Activated T-cell treated with anti-CD3 and anti-CD28 coated beads for 1 hour (primary cell): ENCODE results near the gene RABL2B.
A peak's percentile ranks its signal among the peaks of the same experiment; 100 is the strongest.
"Not testable (repeated sequence)": the region's sequence is repeated elsewhere in the genome, so short reads cannot be mapped to it uniquely, and the experiment has no call there.

Experiments
- DNase-seq: peaks from one replicate; pipeline ENCODE4 v3.0.0-alpha.2; 2020; ENCODE audit warnings: low read depth

Gene RABL2B

DNA sequence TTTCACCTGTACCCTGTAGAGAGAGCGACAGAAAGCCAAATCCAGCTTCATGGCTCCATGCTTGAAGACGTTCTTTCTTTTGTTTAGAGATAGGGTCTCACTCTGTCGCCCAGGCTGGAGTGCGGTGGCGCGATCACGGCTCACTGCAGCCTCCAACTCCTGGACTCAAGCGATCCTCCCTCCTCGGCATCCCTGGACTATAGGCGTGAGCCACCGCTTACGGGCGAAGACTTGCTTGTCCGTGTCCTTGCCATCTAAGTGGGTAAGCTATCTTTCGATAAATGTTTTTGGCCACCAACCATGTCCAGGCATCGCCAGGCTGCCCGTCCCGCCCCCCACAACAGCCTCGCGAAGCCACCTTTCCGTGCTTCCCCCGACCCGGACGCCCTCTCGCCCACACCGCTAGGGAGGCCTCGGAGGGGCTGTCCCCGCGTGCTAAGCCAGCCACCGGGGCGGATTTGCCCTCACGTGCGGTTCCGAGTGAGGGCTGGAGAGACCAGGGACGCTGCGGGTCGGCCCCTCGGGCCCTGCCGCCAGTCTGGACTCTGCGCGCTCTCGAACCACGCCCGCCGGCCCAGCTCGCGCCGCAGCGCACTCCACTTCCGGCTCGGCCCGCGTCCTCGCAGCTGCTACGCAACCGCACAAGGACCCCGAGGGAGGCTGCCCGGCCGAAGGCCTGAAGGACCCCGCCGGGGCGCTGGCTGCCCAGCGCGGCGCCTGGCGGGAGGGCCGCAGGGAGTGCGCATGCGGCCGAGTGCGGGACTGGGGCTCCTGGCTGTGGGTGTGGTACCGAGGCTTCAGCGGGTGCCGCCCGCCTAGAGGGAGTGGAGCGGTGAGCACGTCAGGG lies at the start of gene RABL2B:
RABL2B (minus strand) TSS at position 604 of the 847 bp plus-strand sequence. CDS start 1,342 bp downstream, outside the sequence.
- peak; percentile 72 for DNase-seq

DNA sequence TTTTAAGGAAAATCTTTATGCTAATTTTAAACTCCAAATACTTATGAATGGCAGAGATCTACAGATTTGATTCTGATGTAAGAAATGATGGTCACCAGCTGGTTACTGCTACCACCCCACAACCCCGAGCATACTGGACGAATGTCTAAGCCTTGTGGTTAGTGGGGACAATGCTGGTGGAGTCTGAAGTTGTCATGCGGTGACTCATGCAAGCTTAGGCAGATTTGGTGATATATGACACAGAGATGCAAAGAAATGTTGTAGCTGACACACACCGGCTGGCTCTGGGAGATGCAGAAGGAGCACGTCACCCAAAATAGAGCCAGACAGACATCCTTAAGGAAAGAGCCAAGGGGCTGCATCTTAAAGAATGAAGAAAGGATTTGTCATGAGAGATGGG lies 3.5 kb upstream of the RABL2B start:
- not testable (repeated sequence) for DNase-seq

DNA sequence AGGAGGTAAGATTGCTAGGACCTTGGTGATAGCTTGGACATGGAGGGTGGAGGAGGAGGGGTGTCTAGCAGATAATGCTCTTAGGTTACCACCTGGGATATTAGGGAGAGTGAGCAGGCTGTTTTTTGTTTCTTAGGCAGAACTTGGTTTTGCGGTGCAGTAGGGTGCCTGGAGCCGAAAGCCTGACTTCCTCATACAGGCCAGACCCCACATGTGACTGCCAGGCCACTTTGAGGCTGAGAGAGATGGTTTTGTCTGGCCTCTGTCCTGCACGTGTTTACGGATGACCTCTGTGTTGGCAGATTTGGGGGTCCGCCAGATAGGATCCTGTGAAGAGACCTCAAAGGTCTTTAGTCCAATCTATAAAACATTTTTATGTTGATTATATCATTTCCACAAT lies 1.9 kb upstream of the RABL2B start:
- not testable (repeated sequence) for DNase-seq

DNA sequence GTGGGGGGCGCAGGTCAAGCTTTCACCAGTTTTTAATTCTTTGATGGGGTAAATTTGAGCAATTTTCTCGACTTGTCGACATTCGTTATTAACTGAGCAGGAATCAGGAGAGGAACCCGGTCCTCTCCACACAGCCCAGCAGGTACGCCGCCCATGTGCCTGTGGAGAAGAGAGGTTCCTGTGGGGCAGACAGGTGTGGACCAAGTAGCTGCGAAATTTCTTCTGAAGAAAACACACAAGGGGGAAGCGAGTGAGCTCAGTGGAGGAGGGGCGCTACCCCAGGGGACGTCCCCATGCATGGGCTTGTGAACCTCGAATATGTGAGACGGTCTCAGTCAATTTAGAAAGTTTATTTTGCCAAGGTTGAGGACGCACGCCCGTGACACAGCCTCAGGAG lies 442 bp upstream of the RABL2B start:
- not testable (repeated sequence) for DNase-seq

DNA sequence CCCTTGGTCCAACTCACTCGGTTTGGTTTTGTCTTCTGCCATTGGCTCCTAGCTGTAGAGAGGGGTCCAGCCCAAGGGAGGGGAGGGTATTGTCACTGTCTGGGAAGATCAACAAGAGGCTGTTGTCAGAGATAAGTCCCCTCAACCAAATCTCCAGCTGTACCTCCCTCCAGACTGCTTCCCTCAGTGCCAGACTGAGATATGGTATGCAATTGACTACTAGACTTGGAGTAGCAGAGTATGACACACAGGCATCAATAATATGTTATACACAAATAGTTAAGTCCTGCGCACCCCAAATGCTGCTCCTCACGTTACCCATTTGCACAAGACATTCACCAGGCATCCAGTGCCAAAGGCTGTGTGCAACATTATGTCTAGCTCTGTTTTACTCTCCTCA lies 1.2 kb downstream of the RABL2B start:
- DNase-seq: not testable (repeated sequence)

DNA sequence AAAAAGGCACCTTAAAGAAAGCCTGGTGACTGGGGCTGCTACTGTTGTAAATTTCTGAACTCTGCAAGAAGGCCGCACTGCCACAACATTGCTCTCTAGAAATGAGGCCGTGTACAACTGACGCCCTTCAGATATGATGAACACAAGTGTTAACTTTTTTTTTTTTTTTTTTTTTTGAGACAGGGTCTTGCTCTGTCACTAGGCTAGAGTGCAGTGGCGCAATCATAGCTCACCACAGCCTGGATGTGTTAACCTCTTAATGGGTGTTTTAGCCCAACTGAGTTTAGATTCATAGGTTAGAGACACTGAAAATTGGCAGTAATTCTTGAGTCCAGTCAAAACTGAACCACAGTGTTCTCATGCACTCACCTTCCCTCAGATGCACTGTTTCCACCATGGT lies 3.2 kb downstream of the RABL2B start:
- not testable (repeated sequence) for DNase-seq

DNA sequence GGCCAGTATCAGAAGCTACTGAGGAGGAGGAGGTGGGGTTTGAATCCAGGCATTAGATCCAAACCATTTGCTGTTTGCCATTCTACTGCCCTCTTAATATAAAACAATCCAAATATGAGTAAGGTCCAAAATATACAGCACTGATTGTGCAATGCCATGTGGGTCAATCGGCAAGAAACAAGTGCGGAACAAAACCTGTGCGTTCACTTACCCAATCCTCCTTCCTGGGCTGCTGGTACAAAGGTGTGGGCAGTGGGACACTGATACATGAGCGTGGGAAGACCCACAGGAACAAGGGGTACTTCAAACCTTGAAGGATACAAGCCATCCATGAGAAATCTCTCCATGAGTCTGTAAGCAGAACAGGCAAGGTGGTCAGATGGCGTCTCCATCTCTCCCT lies 5.8 kb downstream of the RABL2B start:
- not testable (repeated sequence) for DNase-seq

DNA sequence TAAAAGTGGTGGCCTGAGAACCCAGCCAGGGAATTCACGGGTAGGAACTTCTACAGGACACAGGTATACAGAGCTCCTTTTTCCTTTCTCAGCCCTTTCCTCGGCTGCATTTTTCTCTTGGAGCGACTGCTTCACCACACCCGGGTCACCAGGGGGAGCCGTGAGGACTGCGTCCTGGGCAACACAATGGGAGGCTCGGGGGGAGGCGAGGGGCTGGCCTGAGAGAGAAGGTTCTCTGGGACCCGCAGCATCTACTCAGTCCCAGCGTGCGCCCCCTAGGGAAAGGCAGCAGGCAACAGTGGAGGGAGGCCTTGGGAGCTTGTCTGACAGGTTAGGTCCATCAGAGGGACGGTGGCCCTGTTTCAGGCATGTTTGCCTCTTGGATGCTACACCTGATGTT lies 8.3 kb downstream of the RABL2B start:
- not testable (repeated sequence) for DNase-seq

DNA sequence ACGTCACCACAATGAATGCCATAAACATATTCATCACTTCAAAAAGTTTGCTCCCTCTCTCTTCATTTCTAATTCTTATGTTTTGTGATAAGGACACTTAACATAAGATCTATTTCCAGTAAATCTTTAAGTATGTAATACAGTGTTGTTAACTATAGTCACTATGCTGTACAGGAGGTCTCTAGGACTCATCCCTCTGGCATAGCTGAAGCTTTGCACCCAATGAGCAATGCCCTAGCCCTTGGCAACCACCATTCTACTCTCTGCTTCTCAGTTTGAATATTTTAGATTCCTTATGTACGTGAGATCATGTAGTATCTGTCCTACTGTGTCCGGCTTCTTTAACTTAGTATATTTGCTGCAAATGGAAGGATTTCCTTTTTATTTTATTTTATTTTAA lies 19.1 kb downstream of the RABL2B start:
- not testable (repeated sequence) for DNase-seq

DNA sequence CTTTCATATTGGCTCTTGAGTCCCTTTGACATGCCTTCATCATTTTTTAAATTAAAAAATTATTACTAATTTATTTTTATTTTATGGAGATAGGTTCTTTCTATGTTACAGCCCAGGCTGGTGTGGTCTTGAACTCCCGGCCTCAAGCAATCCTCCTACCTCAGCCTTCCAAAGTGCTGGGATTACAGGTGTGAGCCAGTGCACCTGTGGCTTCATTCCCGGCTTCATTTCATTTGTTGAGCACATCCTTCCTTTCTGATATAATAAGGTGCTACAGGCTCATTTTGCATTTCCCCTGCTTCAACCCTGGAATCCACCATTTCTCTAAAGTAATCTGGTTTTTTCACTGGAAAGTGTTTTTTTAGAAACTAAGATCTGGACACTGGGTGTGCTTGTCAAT lies 21.6 kb downstream of the RABL2B start:
- DNase-seq: not testable (repeated sequence)

DNA sequence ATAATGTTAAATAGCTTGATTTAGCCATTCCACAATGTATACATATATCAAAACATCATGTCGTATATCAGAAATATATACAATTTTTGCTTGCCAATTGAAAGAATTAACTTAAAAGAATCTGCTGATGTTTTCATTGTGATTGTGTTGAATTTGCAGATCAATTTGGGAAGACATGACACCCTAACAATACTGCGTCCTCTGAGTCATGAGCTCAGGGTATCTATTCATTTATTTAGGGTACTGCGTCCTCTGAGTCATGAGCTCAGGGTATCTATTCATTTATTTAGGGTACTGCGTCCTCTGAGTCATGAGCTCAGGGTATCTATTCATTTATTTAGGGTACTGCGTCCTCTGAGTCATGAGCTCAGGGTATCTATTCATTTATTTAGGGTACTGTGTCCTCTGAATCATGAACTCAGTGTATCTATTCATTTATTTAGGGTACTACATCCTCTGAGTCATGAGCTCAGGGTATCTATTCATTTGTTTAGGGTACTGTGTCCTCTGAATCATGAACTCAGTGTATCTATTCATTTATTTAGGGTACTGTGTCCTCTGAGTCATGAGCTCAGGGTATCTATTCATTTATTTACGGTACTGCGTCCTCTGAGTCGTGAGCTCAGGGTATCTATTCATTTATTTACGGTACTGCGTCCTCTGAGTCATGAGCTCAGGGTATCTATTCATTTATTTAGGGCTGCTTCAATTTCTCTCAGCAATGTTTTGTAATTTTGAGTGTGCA lies 23.7 kb downstream of the RABL2B start:
- not testable (repeated sequence) for DNase-seq

DNA sequence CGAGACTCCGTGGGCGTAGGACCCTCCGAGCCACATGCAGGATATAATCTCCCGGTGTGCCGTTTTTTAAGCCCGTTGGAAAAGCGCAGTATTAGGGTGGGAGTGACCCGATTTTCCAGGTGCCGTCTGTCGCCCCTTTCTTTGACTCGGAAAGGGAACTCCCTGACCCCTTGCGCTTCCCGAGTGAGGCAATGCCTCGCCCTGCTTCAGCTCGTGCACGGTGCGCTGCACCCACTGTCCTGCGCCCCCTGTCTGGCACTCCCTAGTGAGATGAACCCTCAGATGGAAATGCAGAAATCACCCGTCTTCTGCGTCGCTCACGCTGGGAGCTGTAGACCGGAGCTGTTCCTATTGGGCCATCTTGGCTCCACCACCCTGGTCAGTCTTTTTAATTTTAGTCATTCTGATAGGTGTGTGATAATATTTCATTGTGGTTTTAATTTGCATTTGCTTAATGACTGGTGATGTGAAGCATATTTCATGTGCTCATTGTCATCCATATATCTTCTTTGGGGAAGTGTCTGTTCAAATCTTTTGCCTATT lies 26.4 kb downstream of the RABL2B start:
- DNase-seq: peak; percentile 50

DNA sequence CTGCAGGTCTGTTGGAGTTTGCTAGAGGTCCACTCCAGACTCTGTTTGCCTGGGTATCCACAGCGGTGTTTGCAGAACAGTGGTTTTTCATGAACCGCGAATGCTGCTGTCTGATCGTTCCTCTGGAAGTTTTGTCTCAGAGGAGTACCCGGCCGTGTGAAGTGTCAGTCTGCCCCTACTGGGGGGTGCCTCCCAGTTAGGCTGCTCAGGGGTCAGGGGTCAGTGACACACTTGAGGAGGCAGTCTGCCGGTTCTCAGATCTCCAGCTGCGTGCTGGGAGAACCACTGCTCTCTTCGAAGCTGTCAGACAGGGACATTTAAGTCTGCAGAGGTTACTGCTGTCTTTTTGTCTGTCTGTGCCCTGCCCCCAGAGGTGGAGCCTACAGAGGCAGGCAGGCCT lies 27.0 kb downstream of the RABL2B start:
- DNase-seq: not testable (repeated sequence)

DNA sequence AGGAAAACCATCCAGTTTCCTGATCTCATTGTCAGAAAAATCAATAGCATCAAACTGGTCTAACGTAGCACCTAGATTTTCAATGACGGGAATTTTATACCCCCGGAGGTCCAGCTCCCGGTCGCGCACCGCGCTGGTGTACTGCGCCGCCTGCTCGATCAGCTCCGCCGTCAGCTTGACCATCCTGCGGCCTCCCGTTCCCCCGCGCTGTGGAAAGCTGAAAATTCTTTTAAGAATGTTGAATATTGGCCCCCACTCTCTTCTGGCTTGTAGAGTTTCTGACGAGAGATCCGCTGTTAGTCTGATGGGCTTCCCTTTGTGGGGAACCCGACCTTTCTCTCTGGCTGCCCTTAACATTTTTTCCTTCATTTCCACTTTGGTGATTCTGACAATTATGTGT lies 28.2 kb downstream of the RABL2B start:
- DNase-seq: not testable (repeated sequence)

DNA sequence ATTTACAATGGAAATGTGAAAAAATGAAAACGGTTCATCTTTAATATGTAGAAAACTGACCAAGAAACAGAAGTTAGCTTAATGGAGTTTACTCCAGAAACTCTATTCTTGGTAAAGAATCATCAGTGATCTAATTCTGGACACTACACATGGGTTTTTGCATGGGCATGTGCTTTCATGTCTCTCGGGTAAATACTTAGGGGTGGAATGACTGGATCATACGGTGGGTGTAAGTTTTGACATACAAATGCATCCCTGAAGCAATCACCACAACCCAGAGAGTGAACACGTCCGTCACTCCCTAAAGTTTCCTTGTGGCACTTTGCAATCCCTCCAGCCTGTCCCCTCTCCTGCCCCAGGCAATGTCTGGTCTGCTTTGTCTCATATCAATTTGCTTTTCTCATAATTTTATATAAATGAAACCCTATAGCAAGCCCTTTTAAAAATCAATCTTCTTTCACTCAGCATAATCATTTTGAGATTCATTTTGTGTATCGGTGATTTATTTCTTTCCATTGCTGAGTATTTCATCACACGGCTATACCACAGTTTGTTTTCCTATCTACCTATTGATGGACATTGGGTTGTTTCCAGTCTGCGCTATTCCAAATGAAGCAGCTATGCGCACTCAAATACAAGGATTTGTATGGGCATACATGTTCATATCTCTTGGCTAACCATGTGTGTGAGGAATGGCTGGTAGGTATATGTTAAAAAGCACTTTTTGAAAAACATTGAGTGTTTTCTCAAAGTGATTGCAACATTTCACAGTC lies 33.9 kb downstream of the RABL2B start:
- DNase-seq: not testable (repeated sequence)

DNA sequence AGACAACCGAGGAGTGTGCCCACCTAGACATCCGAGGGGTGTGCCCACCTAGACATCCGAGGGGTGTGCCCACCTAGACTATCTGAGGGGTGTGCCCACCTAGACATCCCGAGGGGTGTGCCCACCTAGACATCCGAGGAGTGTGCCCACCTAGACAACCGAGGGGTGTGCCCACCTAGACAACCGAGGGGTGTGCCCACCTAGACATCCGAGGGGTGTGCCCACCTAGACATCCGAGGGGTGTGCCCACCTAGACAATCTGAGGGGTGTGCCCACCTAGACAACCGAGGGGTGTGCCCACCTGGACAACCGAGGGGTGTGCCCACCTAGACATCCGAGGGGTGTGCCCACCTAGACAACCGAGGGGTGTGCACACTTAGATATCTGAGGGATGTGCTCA lies 34.8 kb downstream of the RABL2B start:
- DNase-seq: not testable (repeated sequence)

DNA sequence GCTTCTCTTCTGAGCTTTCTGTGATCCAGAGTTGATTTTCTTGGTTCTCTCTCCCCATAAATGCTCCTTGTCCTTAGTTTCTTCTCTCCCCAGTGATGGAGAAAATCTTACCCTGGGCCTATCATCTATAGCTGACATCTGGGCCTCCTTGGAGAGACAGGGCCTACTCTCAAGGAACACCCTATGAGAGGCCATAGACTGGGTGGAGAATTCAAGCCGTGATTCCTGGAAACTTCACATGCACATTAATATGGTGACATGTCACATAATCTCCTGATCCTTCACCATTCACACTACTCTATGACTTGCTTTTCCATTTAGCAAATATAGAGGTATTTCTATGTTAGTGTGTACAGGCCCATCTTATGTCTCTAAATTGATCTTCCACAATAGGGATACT lies 35.9 kb downstream of the RABL2B start:
- not testable (repeated sequence) for DNase-seq

DNA sequence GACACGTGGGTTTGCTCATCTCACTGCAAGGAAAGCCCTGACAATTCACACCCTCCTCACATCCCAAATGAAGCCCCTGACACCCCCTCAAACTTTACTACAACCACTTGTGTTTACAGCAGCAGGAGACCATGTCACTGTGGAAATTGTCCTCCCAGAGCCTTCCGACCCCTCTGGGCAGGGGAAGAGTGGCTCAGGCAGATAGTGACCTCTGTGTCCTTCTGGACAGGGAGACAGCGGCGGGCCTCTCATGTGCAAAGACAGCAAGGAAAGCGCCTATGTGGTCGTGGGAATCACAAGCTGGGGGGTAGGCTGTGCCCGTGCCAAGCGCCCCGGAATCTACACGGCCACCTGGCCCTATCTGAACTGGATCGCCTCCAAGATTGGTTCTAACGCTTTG lies 39.0 kb downstream of the RABL2B start:
- not testable (repeated sequence) for DNase-seq

DNA sequence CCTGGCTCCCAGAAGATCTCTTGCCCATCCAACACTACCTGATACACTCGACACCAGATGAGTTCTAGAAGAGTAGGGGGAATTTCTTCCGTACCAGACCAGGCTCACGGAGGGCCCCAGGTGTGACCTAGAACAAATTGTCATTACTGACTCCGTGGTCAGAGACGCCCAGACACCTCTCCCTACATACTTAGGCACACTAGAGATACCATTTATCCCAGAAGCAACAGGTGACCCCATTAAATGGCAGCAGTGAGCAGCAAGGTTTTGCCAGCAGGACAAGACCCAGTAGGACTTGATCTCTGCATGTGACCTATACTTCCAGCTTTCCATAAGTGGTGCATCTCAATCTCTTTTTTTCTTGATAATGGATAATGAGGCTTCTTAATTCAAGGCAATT lies 42.7 kb downstream of the RABL2B start:
- DNase-seq: not testable (repeated sequence)

DNA sequence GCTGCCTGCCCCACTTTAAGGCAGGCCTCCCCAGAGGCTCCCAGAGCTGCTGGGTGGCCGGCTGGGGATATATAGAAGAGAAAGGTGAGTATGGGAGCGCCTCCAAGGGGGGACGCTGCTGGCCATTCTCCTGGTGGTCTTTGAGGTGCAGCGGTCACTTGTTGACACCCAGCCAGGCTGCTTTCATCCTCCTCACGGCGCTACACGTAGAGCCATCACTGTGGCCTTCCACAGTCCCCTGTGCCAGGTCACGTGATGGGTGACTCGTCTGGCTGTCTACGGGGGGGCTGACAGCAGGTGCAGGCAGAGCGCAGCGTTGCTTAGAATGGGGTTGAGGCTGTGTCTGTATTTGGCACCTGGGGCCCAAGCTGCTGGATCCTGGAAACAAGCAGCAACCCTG lies 43.5 kb downstream of the RABL2B start:
- DNase-seq: no peak

DNA sequence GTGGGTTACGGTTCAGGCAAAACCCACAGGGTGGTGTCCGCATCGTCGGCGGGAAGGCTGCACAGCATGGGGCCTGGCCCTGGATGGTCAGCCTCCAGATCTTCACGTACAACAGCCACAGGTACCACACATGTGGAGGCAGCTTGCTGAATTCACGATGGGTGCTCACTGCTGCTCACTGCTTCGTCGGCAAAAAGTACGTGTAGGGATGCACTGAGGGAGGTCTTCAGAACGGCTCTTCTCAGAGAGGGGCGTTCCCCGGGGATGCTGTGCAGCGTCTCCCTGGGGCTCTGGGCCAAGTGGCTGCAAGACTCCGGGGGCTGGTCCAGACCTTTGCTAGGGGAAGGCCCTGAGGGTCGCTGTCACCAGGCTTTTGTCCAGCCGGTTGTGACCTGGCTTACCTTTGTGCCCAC lies 44.2 kb downstream of the RABL2B start:
- no peak for DNase-seq

DNA sequence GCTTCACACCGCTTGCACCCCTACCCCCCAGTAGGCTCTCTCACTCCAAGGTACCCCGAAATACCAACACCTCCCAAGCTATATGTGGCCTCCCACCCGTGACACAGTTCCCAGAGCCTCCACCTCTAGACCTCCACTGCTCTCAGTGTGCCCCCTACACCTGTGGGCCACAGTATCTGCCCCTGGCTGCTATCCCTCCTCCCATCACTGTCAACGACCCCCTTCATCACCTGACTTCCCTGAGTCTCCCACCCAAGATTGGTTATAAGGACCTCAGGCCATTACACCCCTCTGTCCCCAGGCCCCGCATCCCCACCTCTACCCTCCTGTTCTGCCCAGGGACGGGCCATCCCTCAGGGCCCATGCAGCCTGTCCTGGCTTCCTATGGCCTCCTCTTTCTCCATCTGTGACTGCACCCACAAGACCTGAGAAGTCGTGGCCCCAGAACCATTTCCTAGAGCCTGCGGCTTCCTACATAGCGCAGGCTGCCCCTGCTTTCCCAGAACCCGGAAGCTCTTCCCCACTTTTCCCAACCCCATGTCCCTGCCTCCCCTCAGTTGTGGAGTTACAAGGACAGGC lies 44.7 kb downstream of the RABL2B start:
- no peak for DNase-seq
